ENCODE results near the gene EPAS1. TPM values are rescaled to one million over a fixed set of nuclear protein-coding genes. Genes with fewer than 3 reads are reported as not detected.

The EPAS1 gene
- total and polyA plus RNA-seq, 9 of the 15 experiments (the other 6 are each of a cell fraction or from before 2014, with no cell fraction given): 0.25 to 11.2 (median 4.1) TPM

GRCh38 chr2:46339676-46340459, 42.7 kb downstream of the EPAS1 start (continued):
- no peak for TF ChIP-seq ZNF3 (CRISPR knock-in tag; IDR thresholded peaks at IDR 0.05)
- no peak; the same call in 1 of the 2 replicates for TF ChIP-seq ZNF384 (IDR thresholded peaks at IDR 0.05; ENCODE audit: low read depth, low read length)
- 0 out of 2 replicates have a peak, but pooled peaks have one; percentile 18 for TF ChIP-seq SMC3 (conservative IDR thresholded peaks at IDR 0.05; ENCODE audit: insufficient read depth, low read depth, low read length)
- TF ChIP-seq VEZF1 (CRISPR knock-in tag; IDR thresholded peaks at IDR 0.05): peak; percentile 80
- TF ChIP-seq TFE3 (CRISPR knock-in tag; IDR thresholded peaks at IDR 0.05): 0 out of 2 replicates have a peak, but pooled peaks have one; percentile 3
- no peak for TF ChIP-seq RNF219 (CRISPR knock-in tag; IDR thresholded peaks at IDR 0.05)
- TF ChIP-seq CBX8 (IDR thresholded peaks at IDR 0.05; ENCODE audit: borderline replicate concordance, extremely low read depth, low read depth, low read length, poor library complexity, severe bottlenecking): no peak
- TF ChIP-seq ZNF780A (CRISPR knock-in tag; IDR thresholded peaks at IDR 0.05): no peak
- peak; percentile 89 for TF ChIP-seq PHF21A (IDR thresholded peaks at IDR 0.05; ENCODE audit: borderline replicate concordance, low read depth)
- TF ChIP-seq BCL6 (CRISPR knock-in tag; IDR thresholded peaks at IDR 0.05): peak; percentile 58; the same call in 1 of the 2 replicates
- peak; percentile 82 for TF ChIP-seq ZNF592 (IDR thresholded peaks at IDR 0.05)
- no peak for TF ChIP-seq ZBTB49 (CRISPR knock-in tag; IDR thresholded peaks at IDR 0.05; ENCODE audit: borderline replicate concordance)
- no peak for TF ChIP-seq KLF13 (tag; IDR thresholded peaks at IDR 0.05; ENCODE audit: borderline replicate concordance, low read depth)
